ENCODE data around the gene IKZF4.
A peak's percentile ranks its signal among the peaks of the same experiment; 100 is the strongest.
"Not testable (repeated sequence)": the region's sequence is repeated elsewhere in the genome, so short reads cannot be mapped to it uniquely, and the experiment has no call there.

IKZF4 gene

DNA sequence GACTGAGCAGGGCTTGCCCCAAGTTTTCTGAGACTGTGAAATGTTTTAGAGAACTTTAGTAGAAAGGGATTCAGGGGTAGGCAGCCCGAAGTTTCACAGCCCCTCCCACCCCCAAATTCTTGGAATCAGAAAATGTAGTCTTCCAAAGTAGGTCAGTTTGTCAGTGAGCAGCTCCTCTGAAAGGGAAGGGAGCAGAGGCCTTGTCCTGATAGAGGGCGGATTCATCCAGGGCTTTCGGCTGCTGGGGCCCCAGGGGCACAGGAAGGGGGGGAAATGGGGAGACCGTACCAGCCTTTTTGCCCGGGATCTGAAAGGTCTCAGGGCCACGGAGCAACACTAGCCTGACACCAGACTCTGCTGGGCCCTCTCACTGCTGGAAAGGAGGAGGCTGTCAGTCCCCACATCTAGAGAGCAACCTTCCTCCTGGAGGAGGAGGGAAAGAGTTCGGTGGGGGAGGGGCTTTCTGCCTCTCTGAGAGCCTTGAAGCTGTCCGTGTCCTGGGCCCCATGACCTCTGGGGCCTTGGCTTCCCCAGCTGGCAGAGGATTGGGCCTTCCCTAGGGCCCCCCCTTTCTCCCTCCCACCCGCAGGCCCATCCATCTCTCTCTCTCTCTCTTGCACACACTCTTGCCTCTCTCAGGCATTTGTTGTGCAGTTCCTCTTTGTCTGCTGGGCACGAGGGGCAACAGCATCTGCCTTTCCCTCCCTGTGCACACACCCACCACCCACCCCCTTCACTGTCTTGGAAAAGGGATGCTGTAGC, at the start of gene IKZF4:
Gene IKZF4 (plus strand): TSS at position 621 of the 762 bp plus-strand sequence. CDS start 451 bp downstream, outside the sequence.
- Histone ChIP-seq H3K9me3 (ENCODE audit: control insufficient read depth in 2 of 2, low read length in 2 of 2) (no peaks in the 10 kb centered on the region), H3K36me3 (ENCODE audit: control insufficient read depth in 2 of 2, insufficient read depth in 2 of 2, low read length in 2 of 2) (peaks cover 8 to 12% of the 10 kb centered on the region in 2 donors), H3K27ac (ENCODE audit: low read length) (peak within 1 kb of the TSS; percentile 85), H3K4me3 (ENCODE audit: low read length in 2 of 2) (peak within 1 kb of the TSS; percentile 73 to 82), H3K4me1 (ENCODE audit: control insufficient read depth, insufficient read depth, low read length) (peaks cover 26% of the 10 kb centered on the region), H3K9ac (ENCODE audit: low read length in 2 of 2) (peak within 1 kb of the TSS; percentile 71 to 72), H3K27me3 (ENCODE audit: control insufficient read depth in 1 of 2, insufficient read depth in 2 of 2, low read length in 2 of 2) (no peaks in the 10 kb centered on the region)

DNA sequence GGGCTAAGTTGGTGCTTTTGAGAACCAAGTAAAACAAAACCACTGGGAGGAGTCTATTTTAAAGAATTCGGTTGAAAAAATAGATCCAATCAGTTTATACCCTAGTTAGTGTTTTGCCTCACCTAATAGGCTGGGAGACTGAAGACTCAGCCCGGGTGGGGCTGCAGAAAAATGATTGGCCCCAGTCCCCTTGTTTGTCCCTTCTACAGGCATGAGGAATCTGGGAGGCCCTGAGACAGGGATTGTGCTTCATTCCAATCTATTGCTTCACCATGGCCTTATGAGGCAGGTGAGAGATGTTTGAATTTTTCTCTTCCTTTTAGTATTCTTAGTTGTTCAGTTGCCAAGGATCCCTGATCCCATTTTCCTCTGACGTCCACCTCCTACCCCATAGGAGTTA, 48.8 kb upstream of the IKZF4 start:
- Histone ChIP-seq H3K9ac (ENCODE audit: low read length in 2 of 2) (peak overlapping the region in 1 of 2 donors; percentile 71), H3K4me1 (ENCODE audit: control insufficient read depth, insufficient read depth, low read length) (peaks cover 22% of the 10 kb centered on the region), H3K36me3 (ENCODE audit: control insufficient read depth in 2 of 2, insufficient read depth in 2 of 2, low read length in 2 of 2) (peaks cover 0 to 2% of the 10 kb centered on the region in 2 donors), H3K27me3 (ENCODE audit: control insufficient read depth in 1 of 2, insufficient read depth in 2 of 2, low read length in 2 of 2) (no peaks in the 10 kb centered on the region), H3K27ac (ENCODE audit: low read length) (peak overlapping the region; percentile 90), H3K9me3 (ENCODE audit: control insufficient read depth in 2 of 2, low read length in 2 of 2) (no peaks in the 10 kb centered on the region), H3K4me3 (ENCODE audit: low read length in 2 of 2) (peak overlapping the region in 1 of 2 donors; percentile 30)

DNA sequence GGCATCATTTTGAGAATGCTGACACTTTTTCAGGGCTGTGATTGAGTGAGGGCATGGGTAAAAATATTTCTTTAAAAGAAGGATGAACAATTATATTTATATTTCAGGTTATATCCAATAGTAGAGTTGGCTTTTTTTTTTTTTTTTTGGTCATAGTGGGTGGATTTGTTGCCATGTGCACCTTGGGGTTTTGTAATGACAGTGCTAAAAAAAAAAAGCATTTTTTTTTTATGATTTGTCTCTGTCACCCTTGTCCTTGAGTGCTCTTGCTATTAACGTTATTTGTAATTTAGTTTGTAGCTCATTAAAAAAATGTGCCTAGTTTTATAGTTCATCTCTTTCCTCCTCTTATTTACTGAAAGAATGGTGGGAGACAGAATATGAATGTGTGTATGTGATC, 48.4 kb upstream of the IKZF4 start:
- Histone ChIP-seq H3K9ac (ENCODE audit: low read length in 2 of 2) (peak overlapping the region; percentile 71 to 86), H3K9me3 (ENCODE audit: control insufficient read depth in 2 of 2, low read length in 2 of 2) (no peaks in the 10 kb centered on the region), H3K4me3 (ENCODE audit: low read length in 2 of 2) (peak overlapping the region; percentile 76 to 90), H3K27me3 (ENCODE audit: control insufficient read depth in 1 of 2, insufficient read depth in 2 of 2, low read length in 2 of 2) (no peaks in the 10 kb centered on the region), H3K36me3 (ENCODE audit: control insufficient read depth in 2 of 2, insufficient read depth in 2 of 2, low read length in 2 of 2) (peaks cover 0 to 2% of the 10 kb centered on the region in 2 donors), H3K4me1 (ENCODE audit: control insufficient read depth, insufficient read depth, low read length) (peaks cover 18% of the 10 kb centered on the region), H3K27ac (ENCODE audit: low read length) (peak overlapping the region; percentile 90)

DNA sequence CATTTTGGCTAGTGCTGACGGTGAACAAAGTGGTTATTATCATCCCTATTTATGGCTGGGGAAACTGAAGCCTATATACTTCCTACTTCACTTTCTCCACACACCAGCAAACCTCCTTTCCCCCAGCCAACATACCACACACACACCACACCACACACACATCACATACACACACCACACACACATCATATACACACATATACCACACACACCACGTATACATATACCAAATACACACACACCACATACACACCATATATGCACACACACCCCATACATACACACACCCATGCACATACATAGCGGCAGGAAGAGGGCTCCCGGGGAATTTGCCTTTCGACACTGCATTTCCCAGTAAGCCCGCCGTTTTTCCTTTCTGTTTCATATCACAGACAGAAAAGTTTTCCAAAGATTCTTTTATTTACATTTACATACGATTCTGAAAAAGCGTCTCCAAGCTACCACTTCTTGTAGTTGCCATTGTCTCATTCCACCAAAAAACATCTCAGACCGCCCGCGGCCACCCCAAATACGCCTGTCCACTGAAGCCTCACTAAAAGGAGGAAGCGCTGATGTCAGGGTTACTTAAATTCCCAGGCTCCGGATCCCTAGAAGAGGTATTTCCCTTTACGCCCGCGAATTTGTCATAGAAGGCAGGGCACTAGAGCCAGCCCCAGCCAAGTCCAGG, 47.8 kb upstream of the IKZF4 start:
- H3K4me3 ChIP-seq (ENCODE audit: low read length in 2 of 2), result peak overlapping the region; percentile 76 to 90
- H3K36me3 ChIP-seq (ENCODE audit: control insufficient read depth in 2 of 2, insufficient read depth in 2 of 2, low read length in 2 of 2), result peaks cover 0 to 2% of the 10 kb centered on the region in 2 donors
- H3K4me1 ChIP-seq (ENCODE audit: control insufficient read depth, insufficient read depth, low read length), result peaks cover 15% of the 10 kb centered on the region
- peak overlapping the region; percentile 71 to 86 for H3K9ac ChIP-seq (ENCODE audit: low read length in 2 of 2)
- H3K27me3 ChIP-seq (ENCODE audit: control insufficient read depth in 1 of 2, insufficient read depth in 2 of 2, low read length in 2 of 2), result no peaks in the 10 kb centered on the region
- H3K27ac ChIP-seq (ENCODE audit: low read length), result peak overlapping the region; percentile 90
- no peaks in the 10 kb centered on the region for H3K9me3 ChIP-seq (ENCODE audit: control insufficient read depth in 2 of 2, low read length in 2 of 2)

DNA sequence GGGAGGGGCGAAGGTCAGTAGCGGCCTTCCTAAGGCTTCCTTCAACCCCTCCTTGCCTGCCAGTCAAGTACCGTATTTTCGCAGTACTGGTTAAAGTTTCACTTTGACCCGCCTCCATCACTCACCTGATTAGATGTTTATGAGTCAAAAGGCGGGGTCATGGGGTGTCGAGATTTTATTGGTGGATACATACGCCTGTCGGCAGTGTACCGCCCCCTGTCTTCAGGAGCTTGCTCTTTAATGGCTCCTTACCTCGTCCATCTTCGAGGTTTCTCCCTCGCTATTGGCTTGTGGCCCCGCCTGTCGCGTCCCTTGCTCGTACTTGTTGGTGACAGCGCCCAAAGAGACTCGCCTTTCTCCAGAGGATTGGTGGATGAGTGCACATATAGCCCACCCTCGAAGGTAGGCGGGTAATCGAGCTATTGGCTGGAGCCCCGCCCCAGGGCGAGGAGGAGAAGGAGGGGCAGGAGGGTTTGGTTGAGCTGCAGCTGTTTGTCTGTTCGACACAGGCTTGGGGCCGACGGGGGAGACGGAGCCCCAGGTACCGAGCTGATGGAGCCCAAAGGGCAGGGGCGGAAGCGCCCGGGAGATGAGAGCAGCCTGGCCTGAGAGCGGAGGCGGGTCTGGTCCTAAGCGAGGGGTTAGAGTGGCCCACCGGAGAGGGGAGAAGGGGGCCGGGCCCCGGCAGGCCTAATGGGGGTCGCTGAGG, 47.1 kb upstream of the IKZF4 start, which contains the start of gene RAB5B:
Gene RAB5B (plus strand): TSS at position 480 of the 709 bp plus-strand sequence. CDS start 12,883 bp downstream, outside the sequence.
- Histone ChIP-seq H3K27me3 (ENCODE audit: control insufficient read depth in 1 of 2, insufficient read depth in 2 of 2, low read length in 2 of 2) (no peaks in the 10 kb centered on the region), H3K4me1 (ENCODE audit: control insufficient read depth, insufficient read depth, low read length) (peaks cover 15% of the 10 kb centered on the region), H3K9ac (ENCODE audit: low read length in 2 of 2) (peak within 1 kb of the TSS; percentile 94 to 98), H3K9me3 (ENCODE audit: control insufficient read depth in 2 of 2, low read length in 2 of 2) (no peaks in the 10 kb centered on the region), H3K36me3 (ENCODE audit: control insufficient read depth in 2 of 2, insufficient read depth in 2 of 2, low read length in 2 of 2) (peaks cover 0 to 4% of the 10 kb centered on the region in 2 donors), H3K4me3 (ENCODE audit: low read length in 2 of 2) (peak within 1 kb of the TSS; percentile 77 to 90), H3K27ac (ENCODE audit: low read length) (peak within 1 kb of the TSS; percentile 94)

DNA sequence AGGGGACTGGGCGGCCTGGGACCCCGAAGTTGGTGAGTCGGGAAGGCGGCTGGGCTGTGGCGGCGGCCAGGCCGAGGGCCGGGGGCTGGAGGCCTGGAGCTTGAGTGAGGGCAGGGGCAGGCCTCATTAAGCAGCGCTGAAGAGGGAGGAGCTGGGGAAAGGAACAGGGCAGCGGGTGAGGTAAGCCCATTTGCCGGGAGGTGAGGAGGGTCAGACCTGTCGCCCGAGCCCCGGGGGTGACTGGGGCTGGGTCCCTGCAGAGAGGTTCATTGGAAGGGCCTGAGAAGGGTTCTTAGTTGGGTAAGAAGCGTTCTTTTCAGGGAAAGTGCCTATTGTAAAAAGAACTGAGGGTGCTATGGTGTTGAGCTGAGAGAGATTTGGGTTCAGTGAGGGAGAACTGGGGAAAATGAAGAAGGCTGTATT, 46.5 kb upstream of the IKZF4 start:
- Histone ChIP-seq H3K4me1 (ENCODE audit: control insufficient read depth, insufficient read depth, low read length) (peaks cover 15% of the 10 kb centered on the region), H3K27me3 (ENCODE audit: control insufficient read depth in 1 of 2, insufficient read depth in 2 of 2, low read length in 2 of 2) (no peaks in the 10 kb centered on the region), H3K9me3 (ENCODE audit: control insufficient read depth in 2 of 2, low read length in 2 of 2) (no peaks in the 10 kb centered on the region), H3K9ac (ENCODE audit: low read length in 2 of 2) (peak overlapping the region; percentile 94 to 98), H3K27ac (ENCODE audit: low read length) (peak overlapping the region; percentile 94), H3K36me3 (ENCODE audit: control insufficient read depth in 2 of 2, insufficient read depth in 2 of 2, low read length in 2 of 2) (peaks cover 0 to 4% of the 10 kb centered on the region in 2 donors), H3K4me3 (ENCODE audit: low read length in 2 of 2) (peak overlapping the region; percentile 77 to 90)

DNA sequence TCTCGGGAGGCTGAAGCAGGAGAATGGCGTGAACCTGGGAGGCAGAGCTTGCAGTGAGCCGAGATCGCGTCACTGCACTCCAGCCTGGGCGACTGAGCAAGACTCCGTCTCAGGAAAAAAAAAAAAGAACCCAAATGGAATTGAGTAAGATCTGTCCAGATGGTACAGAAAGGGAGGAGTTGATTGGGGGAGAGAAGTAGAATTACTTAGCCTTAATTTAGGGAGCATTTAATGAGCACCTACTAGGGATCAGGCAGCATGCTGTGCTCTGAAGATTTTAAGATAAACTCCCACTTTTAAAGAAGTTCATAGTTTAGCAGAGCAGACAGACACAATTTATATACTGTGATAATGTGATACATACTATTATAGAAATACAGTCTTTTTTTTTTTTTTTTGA, 42.5 kb upstream of the IKZF4 start:
- Histone ChIP-seq H3K27ac (ENCODE audit: low read length) (no peak overlapping the region), H3K9ac (ENCODE audit: low read length in 2 of 2) (no peak overlapping the region), H3K9me3 (ENCODE audit: control insufficient read depth in 2 of 2, low read length in 2 of 2) (no peaks in the 10 kb centered on the region), H3K36me3 (ENCODE audit: control insufficient read depth in 2 of 2, insufficient read depth in 2 of 2, low read length in 2 of 2) (peaks cover 3 to 4% of the 10 kb centered on the region in 2 donors), H3K27me3 (ENCODE audit: control insufficient read depth in 1 of 2, insufficient read depth in 2 of 2, low read length in 2 of 2) (no peaks in the 10 kb centered on the region), H3K4me3 (ENCODE audit: low read length in 2 of 2) (no peak overlapping the region), H3K4me1 (ENCODE audit: control insufficient read depth, insufficient read depth, low read length) (peaks cover 15% of the 10 kb centered on the region)

DNA sequence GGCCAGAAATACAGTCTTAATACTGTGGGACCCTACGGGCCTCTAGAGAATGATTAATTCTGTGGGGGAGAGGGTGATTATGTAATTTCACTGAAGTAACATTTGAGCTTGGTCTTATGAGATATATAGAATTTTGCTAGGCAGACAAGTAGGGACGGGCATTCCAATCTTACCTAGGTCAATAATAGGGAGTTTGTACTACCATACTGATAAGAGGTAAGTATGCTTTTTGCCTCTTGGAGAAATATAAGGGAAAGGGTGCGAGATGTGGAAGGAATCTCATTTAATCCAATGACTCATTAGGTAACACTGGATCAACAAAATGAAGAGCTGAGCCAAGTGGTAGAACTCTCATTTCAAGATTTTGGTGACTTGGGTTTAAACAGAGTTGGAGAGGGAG, 41.8 kb upstream of the IKZF4 start:
- Histone ChIP-seq H3K9me3 (ENCODE audit: control insufficient read depth in 2 of 2, low read length in 2 of 2) (no peaks in the 10 kb centered on the region), H3K4me3 (ENCODE audit: low read length in 2 of 2) (no peak overlapping the region), H3K9ac (ENCODE audit: low read length in 2 of 2) (no peak overlapping the region), H3K27me3 (ENCODE audit: control insufficient read depth in 1 of 2, insufficient read depth in 2 of 2, low read length in 2 of 2) (no peaks in the 10 kb centered on the region), H3K27ac (ENCODE audit: low read length) (no peak overlapping the region), H3K36me3 (ENCODE audit: control insufficient read depth in 2 of 2, insufficient read depth in 2 of 2, low read length in 2 of 2) (peaks cover 4 to 6% of the 10 kb centered on the region in 2 donors), H3K4me1 (ENCODE audit: control insufficient read depth, insufficient read depth, low read length) (peaks cover 15% of the 10 kb centered on the region)

DNA sequence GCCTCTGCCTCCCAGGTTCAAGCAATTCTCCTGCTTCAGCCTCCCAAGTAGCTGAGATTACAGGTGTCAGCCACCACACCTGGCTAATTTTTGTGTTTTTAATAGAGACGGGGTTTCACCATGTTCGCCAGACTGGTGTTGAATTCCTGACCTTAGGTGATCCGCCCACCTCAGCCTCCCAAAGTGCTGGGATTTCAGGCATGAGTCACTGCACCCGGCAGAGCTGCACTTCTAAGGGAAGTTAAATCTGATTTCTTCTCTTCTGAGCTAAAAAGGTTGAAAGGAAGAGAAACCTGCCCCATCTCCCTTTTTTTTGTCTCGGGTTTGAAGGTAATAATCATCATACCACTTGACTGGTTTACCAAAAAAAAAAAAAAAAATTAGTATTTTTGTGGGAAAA, 39.0 kb upstream of the IKZF4 start:
- H3K9me3 ChIP-seq (ENCODE audit: control insufficient read depth in 2 of 2, low read length in 2 of 2); H3K27ac ChIP-seq (ENCODE audit: low read length); H3K4me1 ChIP-seq (ENCODE audit: control insufficient read depth, insufficient read depth, low read length); H3K9ac ChIP-seq (ENCODE audit: low read length in 2 of 2); H3K4me3 ChIP-seq (ENCODE audit: low read length in 2 of 2); H3K27me3 ChIP-seq (ENCODE audit: control insufficient read depth in 1 of 2, insufficient read depth in 2 of 2, low read length in 2 of 2): not testable (repeated sequence)
- H3K36me3 ChIP-seq (ENCODE audit: control insufficient read depth in 2 of 2, insufficient read depth in 2 of 2, low read length in 2 of 2), result peaks cover 5 to 17% of the 10 kb centered on the region in 2 donors

DNA sequence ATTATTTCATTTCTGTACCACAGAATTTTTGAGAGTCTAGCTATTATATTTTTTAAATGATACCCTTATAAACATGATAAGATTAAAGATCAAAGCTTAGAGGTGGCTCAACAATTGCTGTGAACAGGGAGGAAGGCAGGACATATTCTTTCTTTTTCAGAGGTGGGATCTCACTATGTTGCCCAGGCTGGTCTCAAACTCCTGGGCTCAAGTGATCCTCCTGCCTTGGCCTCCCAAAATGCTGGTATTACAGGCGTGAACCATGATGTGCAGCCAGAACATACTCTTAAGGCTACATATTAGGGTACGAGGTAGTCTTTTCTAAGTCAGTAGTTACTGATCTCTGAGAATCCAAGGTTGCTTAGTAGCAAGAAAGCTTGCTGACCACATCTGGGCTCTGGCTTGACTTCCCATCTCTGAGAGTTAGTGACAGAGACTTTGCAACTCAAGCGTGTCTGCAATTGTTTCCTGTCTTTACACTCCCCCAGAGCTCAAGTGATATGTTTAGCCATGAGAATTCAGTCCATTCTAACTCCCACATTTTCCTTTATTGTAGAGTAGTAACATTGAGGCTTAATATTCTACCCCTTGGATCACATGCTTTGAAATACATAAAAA, 38.4 kb upstream of the IKZF4 start:
- Histone ChIP-seq H3K36me3 (ENCODE audit: control insufficient read depth in 2 of 2, insufficient read depth in 2 of 2, low read length in 2 of 2) (peaks cover 5 to 19% of the 10 kb centered on the region in 2 donors), H3K4me3 (ENCODE audit: low read length in 2 of 2) (no peak overlapping the region), H3K9ac (ENCODE audit: low read length in 2 of 2) (no peak overlapping the region), H3K9me3 (ENCODE audit: control insufficient read depth in 2 of 2, low read length in 2 of 2) (no peaks in the 10 kb centered on the region), H3K4me1 (ENCODE audit: control insufficient read depth, insufficient read depth, low read length) (no peaks in the 10 kb centered on the region), H3K27ac (ENCODE audit: low read length) (no peak overlapping the region), H3K27me3 (ENCODE audit: control insufficient read depth in 1 of 2, insufficient read depth in 2 of 2, low read length in 2 of 2) (no peaks in the 10 kb centered on the region)
